SIG-M5 treated with dmso at 0.1 percent for 504 hours (cell line): Measurements from ENCODE around the gene ZNF536.

Source experiments
- DNase-seq: peaks from one replicate; lab custom pipeline; 2025; ENCODE audit not compliant: unreplicated experiment; lab: John Stamatoyannopoulos, UW

The ZNF536 gene

DNA sequence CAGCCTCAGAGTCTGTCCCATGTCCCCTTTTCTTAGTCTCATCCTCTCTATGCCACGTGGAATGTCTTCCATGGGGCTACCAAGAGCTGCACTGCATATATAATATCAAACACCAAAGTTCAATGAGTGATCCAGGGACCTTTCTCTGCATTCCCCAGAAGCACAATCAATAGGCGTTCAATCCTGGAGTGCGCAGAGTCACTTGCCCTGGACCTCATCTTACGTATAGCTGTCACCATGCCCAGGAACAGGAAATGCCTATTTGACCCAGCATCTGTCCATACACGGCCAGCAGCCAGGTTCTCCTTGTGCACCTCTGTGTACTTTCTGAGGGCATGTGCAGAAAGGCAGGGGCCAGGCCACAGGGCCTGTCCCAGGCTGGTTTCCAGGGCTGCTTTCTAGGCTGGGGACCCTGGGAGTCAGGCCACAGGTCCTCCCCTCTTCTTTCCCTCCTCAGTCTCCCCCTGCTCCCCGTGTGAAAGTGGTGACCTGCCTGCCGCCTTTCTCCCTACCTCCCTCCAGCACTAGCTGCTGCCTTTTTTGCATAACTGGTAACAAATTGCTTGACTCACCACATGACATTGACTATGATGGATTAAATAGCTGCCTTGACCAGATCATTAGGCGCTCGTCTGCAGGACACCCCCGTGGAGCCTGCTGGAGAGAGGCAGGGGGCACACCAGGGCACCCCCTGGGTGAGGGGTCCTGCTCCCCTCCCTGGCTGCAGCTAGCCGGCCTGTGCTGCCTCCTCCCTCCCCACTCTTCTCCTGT, 222.0 kb downstream of the ZNF536 start:
- DNase-seq = no peak

DNA sequence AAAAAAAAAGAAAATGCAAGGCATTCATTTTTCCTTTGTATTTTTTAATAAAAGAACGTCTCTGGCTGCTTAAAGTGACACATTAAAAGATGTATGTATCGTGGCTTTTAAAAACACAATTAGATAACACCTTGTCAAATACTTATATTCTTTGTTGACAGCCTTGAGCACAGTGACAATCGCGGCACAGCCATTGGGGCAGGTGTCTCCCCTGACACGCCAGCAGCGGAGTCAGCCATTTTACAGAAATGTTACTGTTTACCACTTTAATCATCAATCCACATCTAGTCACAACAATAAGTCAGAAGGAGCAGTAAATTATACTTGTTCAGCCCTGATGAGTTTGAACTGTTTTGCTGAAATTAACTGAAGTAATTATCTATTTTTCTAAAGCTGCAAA, 224.1 kb downstream of the ZNF536 start:
- no peak for DNase-seq

DNA sequence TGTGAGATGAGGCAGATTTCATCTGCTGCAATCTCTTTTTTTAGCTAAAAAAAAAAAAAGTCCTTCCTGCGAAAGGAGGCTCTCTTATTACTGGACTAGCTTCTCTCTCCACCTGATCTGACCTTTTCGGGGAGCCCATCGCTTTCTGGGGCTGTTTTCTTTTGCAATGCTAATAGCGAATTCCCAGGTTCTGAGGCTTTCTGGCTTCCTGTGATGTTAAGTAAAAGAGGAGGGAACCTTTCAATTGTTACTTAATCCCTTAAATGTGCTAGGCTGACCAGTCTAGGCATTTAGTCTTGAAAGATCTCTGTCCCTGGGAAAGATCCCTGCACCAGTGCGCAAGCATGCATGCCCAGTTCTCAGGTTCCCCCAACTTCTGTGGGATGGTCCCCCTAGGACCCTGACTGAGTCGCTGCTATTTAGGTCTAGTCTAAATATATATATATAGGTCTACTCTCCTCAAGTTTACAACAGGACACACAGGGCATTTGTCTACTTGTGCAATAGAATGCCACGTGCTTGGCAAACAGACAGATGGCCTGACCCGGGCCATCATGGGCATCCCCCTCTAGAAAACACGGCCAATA, 224.7 kb downstream of the ZNF536 start:
- DNase-seq = no peak

DNA sequence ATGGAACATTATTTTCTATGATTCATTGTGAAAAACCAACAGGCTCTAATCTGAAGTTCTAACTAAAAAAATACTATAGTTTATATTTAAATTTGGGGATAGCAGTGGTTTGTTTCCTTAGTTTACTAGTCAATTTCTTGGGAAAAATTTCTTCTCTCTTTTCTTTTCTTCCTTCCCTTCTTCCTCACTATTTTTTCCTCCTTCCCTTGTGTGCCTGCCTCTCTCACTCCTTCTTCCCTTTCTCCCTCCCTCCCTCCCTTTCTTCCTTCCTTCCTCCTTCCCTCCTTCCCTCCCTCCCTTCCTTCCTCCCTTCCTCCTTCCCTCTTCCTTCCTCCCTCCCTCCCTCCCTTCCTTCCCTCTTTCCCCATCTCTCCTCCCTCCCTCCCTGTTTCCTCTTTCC, 226.5 kb downstream of the ZNF536 start:
- no peak for DNase-seq

DNA sequence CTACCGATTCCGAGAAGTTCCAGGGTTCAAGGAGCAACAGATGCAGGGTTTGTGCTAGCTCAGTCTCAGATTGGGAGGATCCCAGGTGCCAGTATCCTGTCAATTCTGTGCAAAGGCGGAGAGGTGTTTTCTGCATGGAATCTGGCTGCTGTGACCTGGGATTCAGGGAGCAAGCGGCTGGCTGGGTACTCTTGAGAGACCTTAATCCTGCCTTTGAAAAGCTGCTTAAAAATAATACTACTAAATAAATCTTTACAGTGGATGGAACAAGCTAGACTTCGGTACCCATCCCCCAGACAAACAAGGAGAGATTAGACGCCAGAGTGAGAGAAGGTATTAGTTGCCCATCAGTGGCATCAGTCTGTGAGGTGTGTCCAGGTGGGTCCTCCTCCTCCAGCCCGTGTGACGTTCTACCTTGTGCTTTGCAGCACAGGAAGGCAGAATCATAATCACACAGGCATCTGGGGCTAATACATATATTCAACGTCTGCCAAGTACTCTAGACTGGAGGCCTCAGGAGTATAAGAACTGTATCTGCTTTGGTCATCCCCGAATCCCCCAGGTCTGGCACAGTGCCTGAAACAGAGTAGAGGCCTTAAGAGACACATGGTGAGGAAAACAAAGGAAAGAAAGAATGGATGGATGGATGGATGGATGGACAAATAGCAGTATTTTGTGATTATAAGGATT, 230.6 kb downstream of the ZNF536 start:
- no peak for DNase-seq

DNA sequence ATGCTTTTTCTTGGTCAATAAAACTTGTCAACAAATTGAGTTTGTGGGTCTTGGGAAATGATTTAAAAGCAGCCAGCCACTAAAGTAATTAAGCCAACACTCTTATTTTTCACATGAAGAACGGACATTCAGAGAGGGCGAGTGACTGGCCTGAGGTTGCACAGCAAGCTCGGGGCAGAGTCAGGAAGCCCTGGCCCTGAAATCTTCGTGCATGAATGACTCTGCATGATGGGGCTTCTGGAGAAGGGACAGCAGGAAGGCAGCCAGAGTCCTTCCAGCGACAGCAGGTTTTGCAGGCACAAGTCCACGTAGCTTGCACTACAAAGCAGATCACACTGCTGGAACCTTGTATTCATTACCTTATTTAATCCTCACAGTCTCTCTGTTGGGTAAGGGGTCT, 232.5 kb downstream of the ZNF536 start:
- no peak for DNase-seq

DNA sequence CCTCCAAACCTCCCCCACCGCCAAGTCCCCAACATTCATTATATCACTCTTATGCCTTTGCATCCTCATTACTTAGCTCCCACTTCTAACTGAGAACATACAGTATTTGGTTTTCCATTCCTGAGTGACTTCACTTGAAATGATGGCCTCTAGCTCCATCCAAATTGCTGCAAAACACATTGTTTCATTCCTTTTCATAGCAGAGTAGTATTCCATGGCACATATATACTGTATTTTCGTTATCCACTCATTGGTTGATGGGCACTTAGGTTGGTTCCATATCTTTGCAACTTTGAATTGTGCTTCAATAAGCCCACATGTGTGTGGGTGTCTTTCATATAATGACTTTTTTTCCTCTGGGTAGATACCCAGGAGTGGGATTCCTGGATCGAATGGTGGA, 233.1 kb downstream of the ZNF536 start:
- DNase-seq = no peak

DNA sequence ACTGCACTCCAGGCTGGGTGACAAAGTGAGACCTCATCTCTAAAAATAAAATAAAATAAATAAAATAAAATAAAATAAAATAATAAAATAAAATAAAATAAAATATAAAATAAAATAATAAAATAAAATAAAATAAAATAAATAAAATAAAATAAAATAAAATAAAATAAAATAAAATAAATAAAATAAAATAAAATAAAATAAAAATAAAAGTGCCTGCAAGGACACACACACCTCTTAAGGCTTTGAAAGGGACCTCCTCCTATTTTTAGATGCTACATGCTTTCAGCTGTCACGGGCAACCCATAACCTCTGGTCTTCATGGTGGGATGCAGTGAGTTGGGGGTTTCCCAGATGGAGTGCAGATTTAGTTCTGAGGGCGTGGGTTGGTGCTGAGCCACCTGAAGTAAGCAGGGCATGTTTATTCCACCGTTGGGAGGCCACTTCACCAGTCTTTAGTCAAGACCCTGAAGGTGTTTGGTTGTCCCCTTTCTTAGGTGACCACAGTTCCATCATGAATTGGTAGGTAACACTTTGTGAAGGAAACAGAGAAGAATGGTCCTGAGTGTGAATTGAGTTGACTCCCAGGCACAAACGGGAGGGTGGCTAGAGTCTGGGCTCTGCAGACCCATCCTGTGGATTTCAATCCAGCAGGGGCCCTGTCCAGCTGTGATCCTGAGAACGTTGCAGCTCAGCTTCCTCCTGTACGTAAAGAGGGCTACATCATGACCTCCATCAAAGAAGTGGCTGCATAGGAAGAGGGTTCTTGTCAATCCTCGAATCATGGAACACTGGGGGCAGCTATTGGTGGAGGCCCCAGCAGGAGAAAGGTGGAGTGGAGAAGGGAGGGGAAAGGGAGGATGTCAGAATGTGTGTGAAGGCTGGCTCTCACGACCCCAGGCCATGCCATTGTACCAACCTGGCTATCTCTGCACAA, 234.2 kb downstream of the ZNF536 start:
- DNase-seq = no peak
